SJCRH30 (cell line): ENCODE results near the gene SPOP. TPM values are rescaled to one million over a fixed set of nuclear protein-coding genes. Genes with fewer than 3 reads are reported as not detected.
A peak's percentile ranks its signal among the peaks of the same experiment; 100 is the strongest.
"Not testable (repeated sequence)": the region's sequence is repeated elsewhere in the genome, so short reads cannot be mapped to it uniquely, and the experiment has no call there.

Source experiments
- DNase-seq, 2 experiments: peaks; one replicate each; pipeline ENCODE4 v3.0.0-alpha.2; 2015 to 2020
- H3K27ac ChIP-seq: fragments of 250-450 bp; sonication (Bioruptor Pico); 2 replicates; pipeline ENCODE4 v1.5.1; 2020; ENCODE audit warnings: mild to moderate bottlenecking, moderate library complexity
- H3K27me3 ChIP-seq: fragments of 250-450 bp; sonication (Bioruptor Pico); 2 replicates; pipeline ENCODE4 v1.5.1; 2020; ENCODE audit warnings: mild to moderate bottlenecking, moderate library complexity
- H3K36me3 ChIP-seq: fragments of 250-450 bp; sonication (Bioruptor Pico); 2 replicates; pipeline ENCODE4 v1.5.1; 2020; ENCODE audit warnings: mild to moderate bottlenecking, moderate library complexity
- H3K4me1 ChIP-seq: fragments of 250-450 bp; sonication (Bioruptor Pico); 2 replicates; pipeline ENCODE4 v1.5.1; 2020; ENCODE audit warnings: mild to moderate bottlenecking, moderate library complexity
- H3K4me3 ChIP-seq: fragments of 250-450 bp; sonication (Bioruptor Pico); 2 replicates; pipeline ENCODE4 v1.5.1; 2020; ENCODE audit warnings: mild to moderate bottlenecking, moderate library complexity
- H3K9me3 ChIP-seq: fragments of 250-450 bp; sonication (Bioruptor Pico); replicated peaks from 2 replicates; pipeline ENCODE4 v1.5.1; 2020; ENCODE audit warnings: mild to moderate bottlenecking, moderate library complexity
- total RNA-seq: library from RNA; depleted of rRNA; stranded (reverse); fragments of >200 nt; shearing (Covaris generic); gene quantifications from 2 replicates; pipeline ENCODE4 v1.2.3, GENCODE V29; 2014; rRNA removed

The SPOP gene
- total RNA-seq = 31.3 and 33.0 TPM in 2 replicates

GRCh38 chr17:49677933-49678847 is at the start of gene SPOP:
SPOP (minus strand) TSS chr17:49678097; CDS start chr17:49622810, 55,287 bp downstream.
- peak; percentile 100 for DNase-seq
- Histone ChIP-seq H3K27ac (peak within 1 kb of the TSS; percentile 93), H3K4me3 (peak within 1 kb of the TSS; percentile 65), H3K9me3 (no peaks in the 10 kb centered on the region; the same call in 1 of the 2 replicates), H3K36me3 (no peaks in the 10 kb centered on the region; the same call in 1 of the 2 replicates), H3K4me1 (peaks cover 8% of the 10 kb centered on the region; the same call in 1 of the 2 replicates), H3K27me3 (no peaks in the 10 kb centered on the region)

GRCh38 chr17:49727380-49727779 is 49.5 kb upstream of the SPOP start:
- no peak overlapping the region for H3K4me3 ChIP-seq
- H3K27ac ChIP-seq = peak overlapping the region; percentile 87
- peak; percentile 87 to 92 for DNase-seq

GRCh38 chr17:49725452-49726130 is 47.7 kb upstream of the SPOP start:
- DNase-seq = no peak
- Histone ChIP-seq H3K36me3 (no peaks in the 10 kb centered on the region), H3K9me3 (no peaks in the 10 kb centered on the region), H3K4me1 (peaks cover 34% of the 10 kb centered on the region), H3K27me3 (no peaks in the 10 kb centered on the region), H3K27ac (no peak overlapping the region), H3K4me3 (no peak overlapping the region)

More at GRCh38 chr17:49727380-49727779, 49.5 kb upstream of the SPOP start:
- Histone ChIP-seq H3K36me3 (no peaks in the 10 kb centered on the region), H3K4me1 (peaks cover 30% of the 10 kb centered on the region), H3K9me3 (no peaks in the 10 kb centered on the region), H3K27me3 (no peaks in the 10 kb centered on the region)

GRCh38 chr17:49724552-49724951 is 46.7 kb upstream of the SPOP start:
- DNase-seq, H3K4me3 ChIP-seq, H3K9me3 ChIP-seq, H3K27me3 ChIP-seq, H3K36me3 ChIP-seq: not testable (repeated sequence)
- H3K27ac ChIP-seq = peak overlapping the region; percentile 95
- H3K4me1 ChIP-seq = peaks cover 34% of the 10 kb centered on the region

- peak; percentile 95 to 96 for DNase-seq
- Histone ChIP-seq H3K27ac (peak overlapping the region; percentile 95), H3K27me3 (no peaks in the 10 kb centered on the region), H3K36me3 (no peaks in the 10 kb centered on the region), H3K4me1 (peaks cover 34% of the 10 kb centered on the region), H3K4me3 (peak overlapping the region; percentile 38), H3K9me3 (no peaks in the 10 kb centered on the region)
Measured at GRCh38 chr17:49723423-49723822, 45.5 kb upstream of the SPOP start.

DNA sequence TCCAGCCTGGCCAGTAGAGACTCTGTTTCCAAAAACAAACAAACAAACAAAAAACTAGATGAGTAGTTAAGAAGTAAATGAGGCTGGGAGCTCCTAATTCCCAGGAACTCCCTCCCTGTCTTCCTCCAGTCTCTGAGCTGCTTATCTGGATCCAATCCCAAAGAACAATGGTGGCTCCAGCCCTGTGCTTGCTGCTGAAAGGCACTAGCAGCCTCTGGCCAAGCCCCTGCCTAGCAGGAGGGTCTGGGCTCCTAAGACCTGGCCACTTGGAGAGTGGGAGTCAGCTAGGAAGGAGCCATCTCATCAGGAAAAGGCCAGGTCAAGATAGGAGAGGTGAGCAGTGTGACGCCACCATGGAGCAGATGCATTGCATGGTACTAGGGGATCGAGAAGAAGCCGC is 44.2 kb upstream of the SPOP start:
- Histone ChIP-seq H3K27ac (no peak overlapping the region), H3K36me3 (peaks cover 5% of the 10 kb centered on the region; the same call in 1 of the 2 replicates), H3K4me3 (no peak overlapping the region), H3K9me3 (no peaks in the 10 kb centered on the region), H3K4me1 (peaks cover 25% of the 10 kb centered on the region), H3K27me3 (no peaks in the 10 kb centered on the region)
- DNase-seq = no peak

DNA sequence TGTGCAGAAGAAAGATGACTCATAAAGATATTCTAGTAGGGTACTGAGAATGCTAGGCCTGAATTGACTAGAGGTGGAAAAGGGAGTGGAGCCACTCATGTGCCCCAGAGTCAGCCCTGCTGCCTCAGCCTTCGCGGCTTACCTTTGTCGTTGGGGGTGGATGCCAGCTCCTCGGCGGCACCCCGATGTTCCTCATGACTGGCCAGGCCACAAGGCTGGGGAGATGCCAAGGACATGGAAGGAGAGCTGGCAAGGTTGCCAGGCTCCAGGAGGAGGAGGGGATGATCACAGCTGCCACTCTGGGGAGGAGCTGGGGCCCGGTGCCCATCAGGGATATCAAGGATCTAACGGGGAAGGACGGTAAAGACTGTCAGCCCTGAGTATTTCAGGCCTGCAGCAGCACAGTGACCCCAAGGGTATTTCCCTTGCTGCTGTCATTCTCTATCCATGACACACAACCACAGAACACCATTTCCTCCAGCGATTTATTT is 39.5 kb upstream of the SPOP start:
- H3K27me3 ChIP-seq = no peaks in the 10 kb centered on the region
- peaks cover 8% of the 10 kb centered on the region; the same call in 1 of the 2 replicates for H3K36me3 ChIP-seq
- no peaks in the 10 kb centered on the region for H3K9me3 ChIP-seq
- no peak overlapping the region for H3K4me3 ChIP-seq
- peaks cover 4% of the 10 kb centered on the region for H3K4me1 ChIP-seq
- no peak for DNase-seq
- H3K27ac ChIP-seq = no peak overlapping the region

GRCh38 chr17:49716668-49717364 is 38.9 kb upstream of the SPOP start:
- Histone ChIP-seq H3K27ac (no peak overlapping the region), H3K4me1 (no peaks in the 10 kb centered on the region), H3K36me3 (peaks cover 8% of the 10 kb centered on the region; the same call in 1 of the 2 replicates), H3K9me3 (no peaks in the 10 kb centered on the region), H3K4me3 (no peak overlapping the region), H3K27me3 (no peaks in the 10 kb centered on the region)
- no peak for DNase-seq

GRCh38 chr17:49715717-49716279 is 37.9 kb upstream of the SPOP start:
- Histone ChIP-seq H3K9me3 (no peaks in the 10 kb centered on the region), H3K4me3 (no peak overlapping the region), H3K36me3 (peaks cover 8% of the 10 kb centered on the region; the same call in 1 of the 2 replicates), H3K27me3 (no peaks in the 10 kb centered on the region), H3K27ac (no peak overlapping the region), H3K4me1 (no peaks in the 10 kb centered on the region)
- DNase-seq = no peak

- Histone ChIP-seq H3K27me3 (no peaks in the 10 kb centered on the region), H3K4me3 (no peak overlapping the region), H3K27ac (no peak overlapping the region), H3K36me3 (peaks cover 8% of the 10 kb centered on the region; the same call in 1 of the 2 replicates), H3K9me3 (no peaks in the 10 kb centered on the region), H3K4me1 (no peaks in the 10 kb centered on the region)
- no peak for DNase-seq
Measured at GRCh38 chr17:49715216-49715615, 37.3 kb upstream of the SPOP start.

- Histone ChIP-seq H3K27me3 (no peaks in the 10 kb centered on the region), H3K4me1 (no peaks in the 10 kb centered on the region), H3K4me3 (peak overlapping the region; percentile 79), H3K9me3 (no peaks in the 10 kb centered on the region), H3K36me3 (peaks cover 17% of the 10 kb centered on the region), H3K27ac (no peak overlapping the region; the same call in 1 of the 2 replicates)
- DNase-seq = no peak
Measured at GRCh38 chr17:49708515-49709183, 30.8 kb upstream of the SPOP start.

GRCh38 chr17:49707608-49708514 is 30.0 kb upstream of the SPOP start, which contains the start of gene SLC35B1:
SLC35B1 (minus strand) TSS chr17:49707964; CDS start chr17:49707833, 131 bp downstream.
- H3K36me3 ChIP-seq = peaks cover 20% of the 10 kb centered on the region

GRCh38 chr17:49707246-49707607 is 29.3 kb upstream of the SPOP start:
- Histone ChIP-seq H3K36me3 (peaks cover 26% of the 10 kb centered on the region), H3K27me3 (no peaks in the 10 kb centered on the region)

More at GRCh38 chr17:49707608-49708514, 30.0 kb upstream of the SPOP start, which contains the start of gene SLC35B1:
- Histone ChIP-seq H3K4me1 (no peaks in the 10 kb centered on the region), H3K27me3 (no peaks in the 10 kb centered on the region), H3K4me3 (peak within 1 kb of the TSS; percentile 79), H3K9me3 (no peaks in the 10 kb centered on the region), H3K27ac (peak within 1 kb of the TSS; percentile 97)
- peak; percentile 98 for DNase-seq

More at GRCh38 chr17:49707246-49707607, 29.3 kb upstream of the SPOP start:
- no peak for DNase-seq
- Histone ChIP-seq H3K27ac (peak overlapping the region; percentile 97), H3K4me3 (peak overlapping the region; percentile 79), H3K4me1 (no peaks in the 10 kb centered on the region), H3K9me3 (no peaks in the 10 kb centered on the region)
